ES-I3 (cell line): ENCODE measurements around the gene CD274.
"Not testable (repeated sequence)": the region's sequence is repeated elsewhere in the genome, so short reads cannot be mapped to it uniquely, and the experiment has no call there.

Experiments used
- H3K36me3 ChIP-seq: 2 replicates; pipeline ENCODE4 v1.6.1; 2013; ENCODE audit warnings: mild to moderate bottlenecking, low read length, control low read depth, moderate library complexity; ENCODE audit not compliant: insufficient read depth
- H3K4me1 ChIP-seq: 2 replicates; pipeline ENCODE4 v1.6.1; 2013; ENCODE audit warnings: mild to moderate bottlenecking, control low read depth, low read length; ENCODE audit not compliant: insufficient read depth
- H3K9ac ChIP-seq: 2 replicates; pipeline ENCODE4 v1.6.1; 2013; ENCODE audit warnings: low read depth, mild to moderate bottlenecking, low read length, moderate library complexity
- H3K9me3 ChIP-seq: 2 replicates; pipeline ENCODE4 v1.6.1; 2013; ENCODE audit warnings: mild to moderate bottlenecking, low read length, moderate library complexity; ENCODE audit not compliant: control insufficient read depth, insufficient read depth

CD274 gene

DNA sequence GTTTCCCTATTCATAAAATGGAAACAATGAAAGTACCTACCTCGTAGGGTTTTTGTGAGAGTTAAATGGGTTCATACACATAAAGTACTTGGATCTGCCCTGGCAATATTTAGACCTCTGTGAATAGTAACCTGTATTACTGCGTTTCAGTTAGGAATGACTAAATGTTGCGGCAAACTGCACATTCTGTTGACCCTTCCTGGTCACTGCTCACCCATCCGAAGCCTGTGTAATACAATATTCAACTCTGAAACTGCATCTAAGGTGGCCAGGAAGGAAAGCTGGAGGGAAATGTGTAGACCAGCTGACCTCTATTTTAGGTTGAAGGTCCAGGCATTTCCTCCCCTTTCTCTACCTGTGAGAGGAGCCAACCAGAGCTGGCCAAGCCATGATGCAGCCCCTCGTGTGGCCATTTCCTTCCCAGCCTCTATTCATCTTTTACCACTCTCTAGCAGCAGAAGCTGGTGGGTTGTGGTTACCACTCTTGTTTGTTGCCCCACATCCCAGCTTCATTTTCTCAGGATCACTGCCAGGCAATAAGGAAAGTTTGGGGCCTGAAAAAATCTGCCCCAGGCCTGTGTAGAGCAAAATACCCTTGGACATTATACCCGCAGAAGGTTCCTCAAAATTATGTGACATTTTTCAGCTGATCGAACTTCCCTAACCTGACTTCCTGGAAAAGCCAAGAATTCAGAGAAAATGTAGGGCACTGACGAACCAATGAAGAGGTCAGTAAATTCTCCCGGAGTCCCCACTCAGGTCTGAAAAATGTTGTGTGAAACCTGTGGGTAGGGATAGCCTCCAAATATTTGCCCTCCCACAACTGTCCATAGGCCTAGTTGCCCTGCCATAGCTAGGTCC, 39.5 kb downstream of the CD274 start:
- no peaks in the 10 kb centered on the region for H3K9me3 ChIP-seq
- no peaks in the 10 kb centered on the region for H3K4me1 ChIP-seq
- H3K36me3 ChIP-seq, result no peaks in the 10 kb centered on the region
- no peak overlapping the region for H3K9ac ChIP-seq

- no peaks in the 10 kb centered on the region for H3K36me3 ChIP-seq
- no peaks in the 10 kb centered on the region for H3K4me1 ChIP-seq
- H3K9me3 ChIP-seq, result no peaks in the 10 kb centered on the region
- H3K9ac ChIP-seq, result no peak overlapping the region
Observed at GRCh38 chr9:5492965-5493678, 42.8 kb downstream of the CD274 start.

DNA sequence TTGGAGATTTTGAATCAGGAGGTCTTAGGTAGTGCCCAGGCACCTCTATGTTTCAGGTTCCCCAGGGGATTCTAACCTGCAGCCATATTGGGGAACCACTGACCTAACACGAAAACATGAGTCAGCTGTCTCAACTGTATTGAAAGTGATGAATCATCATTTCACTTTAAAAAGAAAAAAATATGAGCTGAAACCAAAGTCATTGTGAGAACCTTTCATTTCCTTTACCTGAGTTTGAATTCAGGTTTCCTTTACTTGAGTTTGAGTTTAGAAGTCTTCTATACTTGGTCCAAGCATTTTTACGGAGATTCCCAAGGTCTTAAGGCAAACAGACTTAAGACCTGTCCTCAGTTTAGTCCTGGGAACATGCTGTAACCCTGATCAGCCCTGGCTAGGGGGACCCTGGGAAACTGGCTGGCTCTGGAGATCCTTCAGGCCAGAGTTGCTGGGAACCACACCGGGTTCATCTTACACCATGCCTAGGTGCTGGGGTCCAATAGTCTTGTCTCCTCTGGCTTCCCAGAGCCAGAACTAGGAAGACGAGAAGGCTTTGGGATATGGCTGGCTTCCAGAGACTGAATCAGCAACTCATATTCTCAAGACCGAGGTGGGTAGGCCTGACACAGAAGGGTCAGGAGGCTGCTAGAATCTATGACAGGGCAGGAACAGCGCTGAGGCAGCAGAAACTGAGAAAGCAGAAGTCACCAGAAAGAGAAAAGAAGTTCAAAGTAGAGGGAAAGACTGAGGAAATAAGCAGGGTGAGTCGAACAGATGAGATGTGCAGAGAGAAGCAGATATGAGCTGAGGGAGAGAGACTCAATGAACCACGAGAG, 43.6 kb downstream of the CD274 start:
- no peaks in the 10 kb centered on the region for H3K4me1 ChIP-seq
- H3K9me3 ChIP-seq, result no peaks in the 10 kb centered on the region
- H3K36me3 ChIP-seq, result no peaks in the 10 kb centered on the region
- no peak overlapping the region for H3K9ac ChIP-seq

GRCh38 chr9:5494765-5495164, 44.4 kb downstream of the CD274 start:
- not testable (repeated sequence) for H3K4me1 ChIP-seq, H3K36me3 ChIP-seq, H3K9me3 ChIP-seq, H3K9ac ChIP-seq

DNA sequence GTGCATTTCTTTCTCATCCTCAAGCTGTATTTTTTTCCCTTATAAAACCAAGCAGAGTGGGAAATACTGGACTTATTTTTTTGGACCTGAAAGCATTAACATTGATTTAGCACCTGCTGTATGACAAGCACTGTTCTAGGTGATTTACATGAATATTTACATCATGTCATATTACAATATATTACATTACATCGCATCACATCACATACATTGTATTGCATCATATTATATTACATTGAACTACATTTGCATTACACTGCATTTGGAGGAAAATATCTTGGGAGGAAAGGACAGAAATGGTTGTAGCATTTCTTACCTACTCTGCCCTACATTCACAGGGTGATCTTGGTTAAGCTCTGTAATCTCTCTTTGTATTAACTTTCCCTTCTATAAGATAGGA, 48.8 kb downstream of the CD274 start:
- Histone ChIP-seq H3K9me3 (no peaks in the 10 kb centered on the region), H3K4me1 (no peaks in the 10 kb centered on the region), H3K9ac (no peak overlapping the region), H3K36me3 (no peaks in the 10 kb centered on the region)

DNA sequence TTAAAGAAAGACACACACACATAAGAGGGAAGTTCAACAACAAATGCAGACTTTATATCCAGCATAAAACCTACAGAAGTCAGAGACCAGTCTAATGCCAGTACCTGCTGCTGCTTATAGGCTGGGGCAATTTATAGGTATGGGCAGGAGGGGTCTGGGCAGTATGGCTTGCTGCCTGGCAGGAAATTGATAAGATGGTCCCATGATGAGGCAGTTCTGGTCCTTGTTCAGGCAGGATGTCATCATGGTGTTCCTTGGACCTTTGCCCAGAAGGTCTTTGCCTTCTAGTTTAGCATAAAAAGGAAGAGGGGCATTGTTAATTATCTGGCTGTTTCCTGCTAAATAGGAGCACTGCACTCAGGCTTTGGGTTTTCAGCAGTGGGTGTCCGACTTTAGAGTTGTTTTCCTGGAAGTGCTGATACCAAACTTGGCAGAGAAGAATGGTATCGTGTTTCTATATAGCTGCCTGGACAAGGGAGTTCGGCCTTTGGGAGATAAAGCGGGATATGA, 49.6 kb downstream of the CD274 start:
- Histone ChIP-seq H3K36me3 (no peaks in the 10 kb centered on the region), H3K4me1 (no peaks in the 10 kb centered on the region), H3K9ac (no peak overlapping the region), H3K9me3 (no peaks in the 10 kb centered on the region)

GRCh38 chr9:5500441-5501235, 50.3 kb downstream of the CD274 start:
- no peaks in the 10 kb centered on the region for H3K36me3 ChIP-seq
- no peaks in the 10 kb centered on the region for H3K9me3 ChIP-seq
- H3K9ac ChIP-seq, result no peak overlapping the region
- no peaks in the 10 kb centered on the region for H3K4me1 ChIP-seq

DNA sequence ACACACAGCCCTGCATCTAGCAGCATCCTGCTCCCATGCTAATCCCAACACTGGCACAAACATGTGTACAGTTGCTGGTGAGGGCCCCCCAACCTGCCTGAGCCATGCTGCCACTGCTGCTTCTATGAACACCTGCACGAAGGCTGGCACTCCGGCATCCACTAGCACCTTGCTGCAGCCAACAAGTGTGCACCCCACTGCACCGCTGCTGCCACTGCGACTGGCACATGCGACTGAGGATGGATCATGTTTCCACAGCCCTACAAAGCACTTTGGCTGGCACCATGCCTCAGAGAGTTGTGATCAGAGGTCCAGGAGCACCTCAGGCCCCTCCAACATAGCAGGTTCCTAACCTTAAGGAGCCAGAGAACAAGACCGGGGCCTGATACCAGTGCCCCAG, 52.2 kb downstream of the CD274 start:
- no peak overlapping the region for H3K9ac ChIP-seq
- H3K36me3 ChIP-seq, result no peaks in the 10 kb centered on the region
- no peaks in the 10 kb centered on the region for H3K9me3 ChIP-seq
- H3K4me1 ChIP-seq, result no peaks in the 10 kb centered on the region

DNA sequence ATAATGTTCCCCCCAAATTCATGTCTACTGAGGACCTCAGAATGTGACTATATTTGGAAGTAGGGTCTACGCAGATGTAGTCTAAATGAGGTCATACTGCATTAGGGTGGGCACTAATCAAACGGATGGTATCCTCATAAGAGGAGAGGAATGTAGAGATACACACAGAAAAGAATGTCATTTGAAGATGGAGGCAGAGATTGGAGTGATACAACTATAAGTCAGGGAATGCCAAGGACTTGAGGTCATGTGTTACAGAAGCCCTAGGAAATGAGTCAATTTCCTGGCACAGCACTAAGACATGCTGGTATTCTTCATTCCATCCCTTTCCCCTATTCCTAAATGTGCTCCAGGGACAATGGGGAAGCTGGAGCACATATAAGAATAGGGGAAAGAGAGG, 59.2 kb downstream of the CD274 start:
- Histone ChIP-seq H3K36me3 (no peaks in the 10 kb centered on the region), H3K9ac (no peak overlapping the region), H3K4me1 (peaks cover 12% of the 10 kb centered on the region), H3K9me3 (no peaks in the 10 kb centered on the region)

DNA sequence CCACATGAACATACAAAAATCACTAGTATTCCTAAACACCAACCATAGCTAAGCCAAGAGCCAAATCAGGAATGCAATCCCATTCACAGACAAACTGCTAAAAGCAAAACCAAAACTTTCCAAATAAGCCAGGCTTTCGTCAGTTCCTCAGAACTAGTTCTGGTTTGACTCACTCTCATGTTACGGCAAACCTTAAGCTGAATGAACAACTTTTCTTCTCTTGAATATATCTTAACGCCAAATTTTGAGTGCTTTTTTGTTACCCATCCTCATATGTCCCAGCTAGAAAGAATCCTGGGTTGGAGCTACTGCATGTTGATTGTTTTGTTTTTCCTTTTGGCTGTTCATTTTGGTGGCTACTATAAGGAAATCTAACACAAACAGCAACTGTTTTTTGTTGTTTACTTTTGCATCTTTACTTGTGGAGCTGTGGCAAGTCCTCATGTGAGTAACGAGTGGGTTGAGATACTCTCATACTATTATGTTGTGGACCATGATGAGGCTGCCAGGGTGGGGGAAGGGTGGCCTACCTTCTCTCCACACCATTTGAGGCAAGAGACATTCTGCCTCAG, 60.1 kb downstream of the CD274 start, which contains the start of gene PDCD1LG2:
Gene PDCD1LG2, plus strand, starts transcription at position 172 of the 572 bp plus-strand sequence. CDS start 12,016 bp downstream, outside the sequence.
- Histone ChIP-seq H3K9me3 (no peaks in the 10 kb centered on the region), H3K4me1 (peaks cover 12% of the 10 kb centered on the region), H3K36me3 (no peaks in the 10 kb centered on the region), H3K9ac (no peak within 1 kb of the TSS)

DNA sequence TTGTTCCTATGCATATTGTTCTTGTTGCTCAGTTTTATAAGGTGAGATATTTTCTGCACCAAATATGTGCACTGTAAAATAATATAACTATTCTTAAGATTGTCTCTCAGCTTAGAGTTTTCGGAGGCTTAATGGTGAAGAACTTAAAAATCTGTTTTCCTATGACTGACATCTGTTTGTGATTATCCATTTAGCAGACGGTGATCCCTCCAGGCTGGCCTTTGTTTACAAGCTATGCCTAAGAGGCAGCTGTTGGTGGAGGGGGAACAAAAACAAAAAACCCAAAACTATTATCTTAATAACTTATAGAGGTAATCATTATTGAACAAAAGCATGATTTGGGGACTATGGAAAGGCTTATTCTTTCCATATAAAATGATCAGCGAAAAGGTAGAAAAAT, 60.6 kb downstream of the CD274 start:
- Histone ChIP-seq H3K9me3 (no peaks in the 10 kb centered on the region), H3K4me1 (peaks cover 12% of the 10 kb centered on the region), H3K36me3 (no peaks in the 10 kb centered on the region), H3K9ac (no peak overlapping the region)

DNA sequence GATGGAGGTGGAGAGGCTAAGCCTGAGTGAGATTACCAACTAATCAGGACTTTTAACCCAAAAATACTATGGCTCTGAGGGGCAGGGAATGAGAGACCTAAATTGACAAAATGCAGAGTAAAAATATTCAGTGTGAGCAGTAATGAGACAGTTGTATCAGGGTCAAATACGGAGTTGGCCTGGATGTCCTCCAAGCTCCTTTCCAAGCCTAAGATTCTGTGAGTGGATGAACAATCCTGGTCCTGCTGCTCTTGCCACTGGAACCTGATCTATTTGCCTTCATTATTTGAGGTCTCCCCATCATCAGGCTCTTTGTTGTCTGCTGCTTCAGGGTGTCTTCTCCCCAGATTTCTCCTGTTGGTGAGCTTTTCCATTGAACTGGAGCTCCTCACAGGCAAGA, 61.1 kb downstream of the CD274 start:
- Histone ChIP-seq H3K9ac (no peak overlapping the region), H3K9me3 (no peaks in the 10 kb centered on the region)

GRCh38 chr9:5511935-5512580, 61.7 kb downstream of the CD274 start:
- Histone ChIP-seq H3K9me3 (no peaks in the 10 kb centered on the region), H3K36me3 (no peaks in the 10 kb centered on the region), H3K4me1 (peaks cover 12% of the 10 kb centered on the region), H3K9ac (no peak overlapping the region)

More for the DNA sequence above, 61.1 kb downstream of the CD274 start:
- Histone ChIP-seq H3K36me3 (no peaks in the 10 kb centered on the region), H3K4me1 (peaks cover 12% of the 10 kb centered on the region)
